CD4-positive, CD25-positive, alpha-beta regulatory T cell (primary cell): ENCODE measurements around the gene APOF. TPM values are rescaled to one million over a fixed set of nuclear protein-coding genes. Genes with fewer than 3 reads are reported as not detected.
"Not testable (repeated sequence)": the region's sequence is repeated elsewhere in the genome, so short reads cannot be mapped to it uniquely, and the experiment has no call there.

Source experiments
- ATAC-seq, 2 donors: fragments of 150-1000 bp; cut with Tn5 transposase; one replicate each; pipeline ENCODE4 v1.10.0; 2021; ENCODE audit warnings: low read depth in 2 of 2, moderate number of reproducible peaks in 2 of 2, moderate library complexity in 1 of 2
- DNase-seq, 3 donors: peaks; one replicate each; pipeline versions ENCODE4 v3.0.0 to v3.0.0-alpha.2; 2012 to 2022; ENCODE audit warnings: mixed read lengths in 1 of 3
- H3K27ac ChIP-seq: one replicate; pipeline ENCODE4 v1.7.0; 2013; ENCODE audit warnings: mild to moderate bottlenecking, low read length; ENCODE audit not compliant: insufficient read depth, poor library complexity, severe bottlenecking
- H3K27me3 ChIP-seq: one replicate; pipeline ENCODE4 v1.7.0; 2013; ENCODE audit warnings: low read length; ENCODE audit not compliant: control insufficient read depth, insufficient read depth
- H3K36me3 ChIP-seq: one replicate; pipeline ENCODE4 v1.7.0; 2013; ENCODE audit warnings: mild to moderate bottlenecking, low read length, moderate library complexity; ENCODE audit not compliant: control insufficient read depth, insufficient read depth
- H3K4me1 ChIP-seq: 2 replicates; pipeline ENCODE4 v1.7.0; 2013; ENCODE audit warnings: mild to moderate bottlenecking, low read length; ENCODE audit not compliant: insufficient read depth, control insufficient read depth, poor library complexity, severe bottlenecking
- H3K4me3 ChIP-seq: one replicate; pipeline ENCODE4 v1.7.0; 2013; ENCODE audit warnings: low read depth, mild to moderate bottlenecking, low read length, moderate library complexity
- H3K9me3 ChIP-seq, 2 experiments: 1 replicate in 1 of 2; 2 replicates in 1 of 2; pipeline ENCODE4 v1.7.0; 2013; ENCODE audit warnings: low read length in 2 of 2, mild to moderate bottlenecking in 1 of 2, moderate library complexity in 1 of 2; ENCODE audit not compliant: control insufficient read depth in 2 of 2
- H3K27ac Mint-ChIP-seq, 3 donors: one replicate each; pipeline ENCODE4 v1.8.0; 2020 to 2022; ENCODE audit warnings: mild to moderate bottlenecking in 3 of 3, mixed read lengths in 3 of 3, moderate library complexity in 2 of 3
- H3K27me3 Mint-ChIP-seq: one replicate; pipeline ENCODE4 v1.8.0; 2022; ENCODE audit warnings: mild to moderate bottlenecking, mixed read lengths
- H3K36me3 Mint-ChIP-seq: one replicate; pipeline ENCODE4 v1.8.0; 2020; ENCODE audit warnings: mixed read lengths
- H3K4me1 Mint-ChIP-seq, 4 donors: one replicate each; pipeline ENCODE4 v1.8.0; 2020 to 2022; ENCODE audit warnings: mixed read lengths in 4 of 4, mild to moderate bottlenecking in 1 of 4
- H3K4me3 Mint-ChIP-seq, 4 donors: one replicate each; pipeline ENCODE4 v1.8.0; 2020 to 2022; ENCODE audit warnings: mild to moderate bottlenecking in 4 of 4, mixed read lengths in 4 of 4, moderate library complexity in 3 of 4
- H3K9me3 Mint-ChIP-seq, 7 donors: one replicate each; pipeline ENCODE4 v1.8.0; 2020 to 2022; ENCODE audit warnings: mixed read lengths in 7 of 7, mild to moderate bottlenecking in 3 of 7, moderate library complexity in 2 of 7
- polyA plus RNA-seq, 4 donors: library from polyadenylated mRNA; unstranded; fragments of 300-500 nt; fragmentation: Illumina TruSeq; gene quantifications; one replicate each; pipeline ENCODE4 v1.2.3, GENCODE V29; 2021
- total RNA-seq: library from RNA; stranded (reverse); gene quantifications from one replicate; pipeline ENCODE4 v1.2.3, GENCODE V29; 2022

Gene APOF
- total and polyA plus RNA-seq, 5 donors from 2014 or later: not detected

DNA sequence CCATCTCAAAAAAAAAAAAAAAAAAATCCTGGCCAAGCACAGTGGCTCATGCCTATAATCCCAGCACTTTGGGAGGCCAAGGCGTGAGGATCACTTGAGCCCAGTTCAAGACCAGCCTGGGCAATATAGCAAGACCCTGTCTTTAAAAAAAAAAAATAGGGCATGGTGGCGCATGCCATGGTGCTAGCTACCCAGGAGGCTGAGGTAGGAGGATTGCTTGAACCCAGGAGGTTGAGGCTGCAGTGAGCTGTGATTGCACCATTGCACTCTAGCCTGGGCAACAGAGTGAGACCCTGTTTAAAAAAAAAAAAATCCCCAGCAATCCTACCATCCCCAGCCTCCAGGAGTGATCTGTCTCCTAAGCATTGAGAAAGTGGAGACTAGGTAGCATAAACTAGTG, 20.4 kb downstream of the APOF start:
- not testable (repeated sequence) for H3K27ac ChIP-seq, H3K4me3 Mint-ChIP-seq, H3K27me3 Mint-ChIP-seq, DNase-seq, H3K9me3 ChIP-seq, H3K9me3 Mint-ChIP-seq, H3K4me3 ChIP-seq, ATAC-seq, H3K27me3 ChIP-seq
- peaks cover 45% of the 10 kb centered on the region for H3K36me3 ChIP-seq
- H3K4me1 ChIP-seq: peaks cover 29% of the 10 kb centered on the region
- peaks cover 0 to 34% (median 26%) of the 10 kb centered on the region in 4 donors for H3K4me1 Mint-ChIP-seq
- peaks cover 37% of the 10 kb centered on the region for H3K36me3 Mint-ChIP-seq
- H3K27ac Mint-ChIP-seq: peak overlapping the region in 1 of 3 donors; percentile 79

DNA sequence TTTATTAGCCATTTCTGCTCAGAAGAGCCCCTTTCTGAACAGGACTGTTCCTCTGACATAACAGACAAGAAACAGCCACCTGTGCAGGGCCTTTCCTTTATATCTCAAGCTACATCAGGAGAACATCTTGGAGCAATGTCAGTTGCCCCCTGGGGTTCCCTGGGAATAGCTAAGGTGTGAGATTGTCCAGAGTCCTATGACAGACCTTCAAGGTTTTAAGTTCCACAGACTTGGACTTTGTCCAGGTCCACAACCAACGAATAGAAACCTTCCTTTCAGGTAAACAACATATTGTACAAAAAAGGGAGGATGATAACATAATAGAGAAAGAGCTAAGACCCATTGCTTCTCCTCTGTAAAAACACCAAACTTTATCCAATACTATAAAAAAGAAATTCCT, 21.0 kb downstream of the APOF start:
- Mint-ChIP-seq H3K36me3 (peaks cover 37% of the 10 kb centered on the region), H3K27ac (peak overlapping the region; percentile 47 to 100 (median 71))
- peak overlapping the region; percentile 37 for H3K27ac ChIP-seq

DNA sequence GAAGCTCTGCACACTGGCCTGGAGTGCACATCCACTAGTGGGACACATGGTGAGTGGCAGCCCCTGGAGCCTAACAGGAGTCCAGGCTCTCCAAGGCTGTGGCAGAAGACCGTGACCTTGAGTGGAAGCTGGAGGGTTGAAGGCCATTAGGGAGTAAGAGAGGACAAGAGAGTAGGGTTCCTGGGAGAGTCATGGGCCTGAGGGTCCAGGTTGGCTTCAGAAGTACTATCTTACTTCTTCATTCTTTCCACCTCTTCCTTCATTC, 23.6 kb downstream of the APOF start:
- no peak for DNase-seq
- peak overlapping the region; percentile 86 for H3K4me3 ChIP-seq
- H3K9me3 ChIP-seq: no peaks in the 10 kb centered on the region
- no peaks in the 10 kb centered on the region for H3K27me3 ChIP-seq
- H3K4me1 ChIP-seq: peaks cover 36% of the 10 kb centered on the region
- peaks cover 2 to 45% (median 29%) of the 10 kb centered on the region in 4 donors for H3K4me1 Mint-ChIP-seq
- ATAC-seq: no peak
- peaks cover 0 to 3% (median 0%) of the 10 kb centered on the region in 7 donors for H3K9me3 Mint-ChIP-seq
- H3K27ac Mint-ChIP-seq: peak overlapping the region; percentile 98 to 100 (median 99)
- H3K36me3 ChIP-seq: peaks cover 26% of the 10 kb centered on the region
- no peaks in the 10 kb centered on the region for H3K27me3 Mint-ChIP-seq
- peak overlapping the region; percentile 78 to 98 (median 94) for H3K4me3 Mint-ChIP-seq
- H3K36me3 Mint-ChIP-seq: peaks cover 25% of the 10 kb centered on the region
- peak overlapping the region; percentile 91 for H3K27ac ChIP-seq

More for the DNA sequence above, 21.0 kb downstream of the APOF start:
- Histone ChIP-seq H3K4me3 (no peak overlapping the region), H3K9me3 (no peaks in the 10 kb centered on the region), H3K36me3 (peaks cover 40% of the 10 kb centered on the region), H3K27me3 (no peaks in the 10 kb centered on the region), H3K4me1 (peaks cover 29% of the 10 kb centered on the region)
- Mint-ChIP-seq H3K9me3 (peaks cover 0 to 3% (median 0%) of the 10 kb centered on the region in 7 donors), H3K4me1 (peaks cover 0 to 39% (median 26%) of the 10 kb centered on the region in 4 donors), H3K27me3 (no peaks in the 10 kb centered on the region), H3K4me3 (no peak overlapping the region)
- DNase-seq: no peak
- ATAC-seq: no peak

DNA sequence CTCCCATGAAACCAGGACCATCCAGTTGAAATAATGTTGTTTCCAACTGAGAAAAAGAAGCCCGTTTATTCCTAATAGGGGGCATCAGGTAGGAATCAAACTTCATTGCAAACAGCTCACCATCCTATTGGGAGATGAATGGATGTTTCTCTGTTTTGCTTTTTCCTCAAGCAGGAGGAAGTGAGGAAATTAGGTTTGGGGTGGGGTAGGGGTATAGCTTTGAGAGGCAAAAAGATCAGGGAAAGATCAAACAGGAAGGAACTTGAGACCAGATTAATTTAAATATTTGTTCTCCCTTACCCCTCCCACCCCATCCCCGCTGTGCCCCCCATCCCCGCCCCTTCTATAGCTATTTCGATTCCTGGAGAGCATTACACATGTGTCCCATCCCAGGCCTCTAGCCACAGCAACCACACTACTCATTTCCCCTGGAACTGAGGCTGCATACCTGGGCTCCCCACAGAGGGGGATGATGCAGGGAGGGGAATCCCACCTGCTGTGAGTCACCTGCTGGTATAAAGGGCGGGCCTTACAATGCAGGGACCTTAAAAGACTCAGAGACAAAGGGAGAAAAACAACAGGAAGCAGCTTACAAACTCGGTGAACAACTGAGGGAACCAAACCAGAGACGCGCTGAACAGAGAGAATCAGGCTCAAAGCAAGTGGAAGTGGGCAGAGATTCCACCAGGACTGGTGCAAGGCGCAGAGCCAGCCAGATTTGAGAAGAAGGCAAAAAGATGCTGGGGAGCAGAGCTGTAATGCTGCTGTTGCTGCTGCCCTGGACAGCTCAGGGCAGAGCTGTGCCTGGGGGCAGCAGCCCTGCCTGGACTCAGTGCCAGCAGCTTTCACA, 24.1 kb downstream of the APOF start, which contains the start of gene IL23A:
TSS of gene IL23A (plus strand) at position 577 of the 850 bp plus-strand sequence. CDS start at position 738, 161 bp downstream.
- H3K9me3 ChIP-seq: no peaks in the 10 kb centered on the region
- peaks cover 20% of the 10 kb centered on the region for H3K36me3 ChIP-seq
- DNase-seq (peak; percentile 75 to 87 (median 82)), ATAC-seq (peak; percentile 78 to 79)
- peaks cover 0 to 3% (median 0%) of the 10 kb centered on the region in 7 donors for H3K9me3 Mint-ChIP-seq
- H3K27me3 Mint-ChIP-seq: no peaks in the 10 kb centered on the region
- H3K4me3 ChIP-seq: peak within 1 kb of the TSS; percentile 86
- H3K4me1 ChIP-seq: peaks cover 41% of the 10 kb centered on the region
- H3K36me3 Mint-ChIP-seq: peaks cover 19% of the 10 kb centered on the region
- H3K4me1 Mint-ChIP-seq: peaks cover 6 to 50% (median 32%) of the 10 kb centered on the region in 4 donors
- H3K27me3 ChIP-seq: no peaks in the 10 kb centered on the region
- H3K27ac Mint-ChIP-seq: peak within 1 kb of the TSS; percentile 98 to 100 (median 99)
- H3K27ac ChIP-seq: peak within 1 kb of the TSS; percentile 91
- peak within 1 kb of the TSS; percentile 78 to 98 (median 94) for H3K4me3 Mint-ChIP-seq

DNA sequence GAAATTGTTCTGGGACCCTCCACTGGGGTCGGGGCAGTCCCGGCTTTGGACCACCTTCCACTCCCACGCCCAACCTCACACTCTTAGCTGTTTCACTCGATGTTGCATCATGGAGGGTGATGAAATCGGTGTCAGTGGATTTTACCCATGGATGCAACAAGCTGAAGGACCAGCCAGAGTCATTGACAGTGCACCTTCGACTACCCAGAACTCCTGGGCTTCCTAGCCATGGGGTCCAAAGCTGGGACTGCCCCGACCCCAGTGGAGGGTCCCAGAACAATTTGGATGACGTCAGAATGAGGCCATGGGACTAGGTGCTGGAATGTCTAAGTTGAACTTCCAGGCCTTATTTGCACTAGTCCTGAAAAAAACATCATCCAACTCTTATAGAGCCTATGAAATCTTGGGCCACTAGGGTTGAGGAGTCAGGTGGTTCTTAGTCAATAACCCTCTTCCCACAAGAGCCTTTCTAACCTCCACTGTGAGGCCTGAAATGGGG, 24.9 kb downstream of the APOF start:
- peak overlapping the region; percentile 86 for H3K4me3 ChIP-seq
- peaks cover 0 to 3% (median 0%) of the 10 kb centered on the region in 7 donors for H3K9me3 Mint-ChIP-seq
- H3K27me3 ChIP-seq: no peaks in the 10 kb centered on the region
- H3K27ac ChIP-seq: peak overlapping the region; percentile 91
- H3K27ac Mint-ChIP-seq: peak overlapping the region; percentile 98 to 100 (median 99)
- peak overlapping the region; percentile 39 to 78 (median 62) for H3K4me3 Mint-ChIP-seq
- DNase-seq (peak in 1 of 3 donors; percentile 18), ATAC-seq (no peak)
- peaks cover 6 to 58% (median 38%) of the 10 kb centered on the region in 4 donors for H3K4me1 Mint-ChIP-seq
- H3K36me3 Mint-ChIP-seq: peaks cover 12% of the 10 kb centered on the region
- no peaks in the 10 kb centered on the region for H3K27me3 Mint-ChIP-seq
- peaks cover 48% of the 10 kb centered on the region for H3K4me1 ChIP-seq
- no peaks in the 10 kb centered on the region for H3K9me3 ChIP-seq
- peaks cover 13% of the 10 kb centered on the region for H3K36me3 ChIP-seq

DNA sequence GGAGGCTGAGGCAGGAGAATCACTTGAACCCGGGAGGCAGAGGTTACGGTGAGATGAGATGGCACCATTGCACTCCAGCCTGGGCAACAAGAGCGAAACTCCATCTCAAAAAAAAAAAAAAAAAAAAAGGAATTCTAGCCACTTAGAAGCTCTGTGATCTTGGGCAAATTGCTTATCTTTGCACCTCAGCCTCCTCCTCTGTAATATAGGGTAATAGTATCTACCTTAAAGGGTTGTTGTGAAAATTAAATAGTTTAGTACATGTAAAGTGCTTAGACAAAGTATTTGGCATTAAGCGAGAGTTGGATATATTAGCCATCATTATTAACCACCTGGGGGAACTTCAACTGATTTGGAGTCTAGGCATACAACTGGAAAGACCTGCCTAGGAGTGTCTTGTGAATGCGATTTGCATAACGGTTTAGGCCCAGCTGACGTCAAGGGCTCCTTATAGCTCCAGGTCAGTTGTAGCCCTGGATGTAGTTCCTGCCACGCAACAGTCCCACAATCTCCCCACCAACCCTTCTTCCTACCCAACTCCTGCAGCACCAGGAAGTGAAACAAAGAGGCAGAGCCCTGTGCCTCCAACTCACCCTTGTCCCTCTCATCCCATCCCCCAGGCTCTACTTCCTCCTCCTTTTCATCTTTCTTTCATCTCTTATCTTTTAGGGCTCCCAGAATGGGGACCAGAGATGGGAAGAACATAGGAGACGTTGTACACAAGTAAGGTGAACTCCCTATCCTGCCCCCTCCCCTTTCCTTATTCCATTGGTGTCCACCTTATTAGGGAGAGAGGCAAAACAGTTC, 26.1 kb downstream of the APOF start:
- H3K27ac Mint-ChIP-seq: peak overlapping the region; percentile 63 to 98 (median 85)
- H3K9me3 ChIP-seq: no peaks in the 10 kb centered on the region
- peak overlapping the region in 3 of 4 donors; percentile 29 to 78 (median 39) for H3K4me3 Mint-ChIP-seq
- DNase-seq: no peak
- no peaks in the 10 kb centered on the region for H3K27me3 ChIP-seq
- H3K9me3 Mint-ChIP-seq: peaks cover 0 to 3% (median 0%) of the 10 kb centered on the region in 7 donors
- ATAC-seq: no peak
- peaks cover 48% of the 10 kb centered on the region for H3K4me1 ChIP-seq
- peaks cover 6% of the 10 kb centered on the region for H3K36me3 ChIP-seq
- no peak overlapping the region for H3K27ac ChIP-seq
- H3K4me3 ChIP-seq: no peak overlapping the region
- peaks cover 6 to 63% (median 40%) of the 10 kb centered on the region in 4 donors for H3K4me1 Mint-ChIP-seq
- H3K36me3 Mint-ChIP-seq: peaks cover 7% of the 10 kb centered on the region
- no peaks in the 10 kb centered on the region for H3K27me3 Mint-ChIP-seq

DNA sequence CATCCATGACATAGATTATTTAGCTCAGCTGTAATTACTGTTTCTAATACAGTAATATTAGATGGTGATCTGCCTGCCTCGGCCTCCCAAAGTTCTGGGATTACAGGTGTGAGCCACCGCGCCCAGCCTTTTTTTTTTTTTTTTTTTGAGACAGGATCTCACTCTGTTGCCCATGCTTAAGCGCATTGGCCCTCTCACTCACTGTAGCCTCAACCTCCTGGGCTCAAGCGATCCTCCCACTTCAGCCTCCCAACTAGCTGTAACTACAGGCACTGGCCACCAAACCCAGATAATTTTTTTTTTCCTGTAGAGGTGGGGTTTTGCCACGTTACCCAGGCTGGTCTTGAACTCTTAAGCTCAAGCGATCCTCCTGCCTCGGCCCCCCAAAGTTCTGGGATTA, 27.1 kb downstream of the APOF start:
- not testable (repeated sequence) for H3K36me3 ChIP-seq

More for the DNA sequence above, 27.1 kb downstream of the APOF start:
- Mint-ChIP-seq H3K4me1 (peaks cover 10 to 65% (median 44%) of the 10 kb centered on the region in 4 donors), H3K4me3 (peak overlapping the region in 3 of 4 donors; percentile 43 to 98 (median 82)), H3K36me3 (peaks cover 12% of the 10 kb centered on the region)
- not testable (repeated sequence) for DNase-seq, H3K4me3 ChIP-seq, H3K27me3 ChIP-seq, H3K9me3 ChIP-seq, H3K9me3 Mint-ChIP-seq, H3K27ac ChIP-seq, ATAC-seq, H3K27me3 Mint-ChIP-seq, H3K27ac Mint-ChIP-seq
- H3K4me1 ChIP-seq: peaks cover 47% of the 10 kb centered on the region
